ENCODE measurements around the gene YWHAE. TPM values are rescaled to one million over a fixed set of nuclear protein-coding genes. Genes with fewer than 3 reads are reported as not detected.

Gene YWHAE
- total RNA-seq, 1 experiment from 2014 or later: 1,404 TPM

DNA sequence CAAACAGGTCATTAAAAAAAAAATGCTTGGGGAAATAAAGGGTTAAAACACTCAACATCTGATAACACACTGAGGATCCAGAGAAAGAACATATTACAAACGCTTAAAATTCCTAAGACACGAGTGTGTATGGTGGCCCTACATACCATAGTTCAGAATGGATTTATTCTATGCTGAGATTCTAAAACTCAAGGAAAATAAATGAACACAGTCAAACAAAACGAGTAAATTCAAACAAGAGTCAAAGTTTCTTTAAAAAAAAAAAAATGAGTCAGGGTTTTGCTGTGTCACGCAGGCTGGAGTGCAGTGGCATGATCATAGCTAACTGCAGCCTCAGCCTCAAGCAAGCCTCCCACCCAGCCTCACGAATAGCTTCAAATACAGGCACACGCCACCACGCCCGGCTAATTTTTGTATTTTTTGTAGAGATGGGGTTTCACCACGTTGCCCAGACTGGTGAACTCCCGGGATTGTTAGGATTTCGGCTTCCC is 38.6 kb upstream of the YWHAE start:
- Histone ChIP-seq H3K27me3 (replicated peaks; ENCODE audit: insufficient read depth, low read depth, low read length, poor library complexity) (no peaks in the 10 kb centered on the region), H3K9me3 (ENCODE audit: low read depth, low read length, poor library complexity, severe bottlenecking) (no peaks in the 10 kb centered on the region), H3K27ac (ENCODE audit: low read depth, low read length, poor library complexity, severe bottlenecking) (peak overlapping the region; percentile 42), H3K4me3 (ENCODE audit: low read depth, low read length, poor library complexity, severe bottlenecking) (no peak overlapping the region), H3K36me3 (ENCODE audit: insufficient read depth, low read length, poor library complexity, severe bottlenecking) (peaks cover 38% of the 10 kb centered on the region), H3K4me1 (ENCODE audit: insufficient read depth, low read length, poor library complexity, severe bottlenecking) (peaks cover 9% of the 10 kb centered on the region)
- TF ChIP-seq EZH2 (IDR thresholded peaks at IDR 0.05; ENCODE audit: borderline replicate concordance, low read depth, low read length, poor library complexity, severe bottlenecking): no peak
- TF ChIP-seq, protein P1, sequence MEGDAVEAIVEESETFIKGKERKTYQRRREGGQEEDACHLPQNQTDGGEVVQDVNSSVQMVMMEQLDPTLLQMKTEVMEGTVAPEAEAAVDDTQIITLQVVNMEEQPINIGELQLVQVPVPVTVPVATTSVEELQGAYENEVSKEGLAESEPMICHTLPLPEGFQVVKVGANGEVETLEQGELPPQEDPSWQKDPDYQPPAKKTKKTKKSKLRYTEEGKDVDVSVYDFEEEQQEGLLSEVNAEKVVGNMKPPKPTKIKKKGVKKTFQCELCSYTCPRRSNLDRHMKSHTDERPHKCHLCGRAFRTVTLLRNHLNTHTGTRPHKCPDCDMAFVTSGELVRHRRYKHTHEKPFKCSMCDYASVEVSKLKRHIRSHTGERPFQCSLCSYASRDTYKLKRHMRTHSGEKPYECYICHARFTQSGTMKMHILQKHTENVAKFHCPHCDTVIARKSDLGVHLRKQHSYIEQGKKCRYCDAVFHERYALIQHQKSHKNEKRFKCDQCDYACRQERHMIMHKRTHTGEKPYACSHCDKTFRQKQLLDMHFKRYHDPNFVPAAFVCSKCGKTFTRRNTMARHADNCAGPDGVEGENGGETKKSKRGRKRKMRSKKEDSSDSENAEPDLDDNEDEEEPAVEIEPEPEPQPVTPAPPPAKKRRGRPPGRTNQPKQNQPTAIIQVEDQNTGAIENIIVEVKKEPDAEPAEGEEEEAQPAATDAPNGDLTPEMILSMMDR (conservative IDR thresholded peaks at IDR 0.05; ENCODE audit: low read depth, low read length): no peak
- CTCF ChIA-PET: no interaction called here
- POLR2A ChIA-PET (ENCODE audit: low non-redundant PET): no interaction called here
- intact Hi-C loops (cut with micrococcal nuclease; ENCODE audit: unreplicated experiment): no loop called here
- no peak for DNase-seq (ENCODE audit: low spot score)
- BruUV-seq (replicated peaks): no TSS peak

- H3K4me3 ChIP-seq (ENCODE audit: low read depth, low read length, poor library complexity, severe bottlenecking): no peak overlapping the region
- ChIA-PET POLR2A (ENCODE audit: low non-redundant PET) (no interaction called here), CTCF (no interaction called here)
- intact Hi-C loops (cut with micrococcal nuclease; ENCODE audit: unreplicated experiment): no loop called here
- H3K4me1 ChIP-seq (ENCODE audit: insufficient read depth, low read length, poor library complexity, severe bottlenecking): peaks cover 9% of the 10 kb centered on the region
- H3K27me3 ChIP-seq (replicated peaks; ENCODE audit: insufficient read depth, low read depth, low read length, poor library complexity): no peaks in the 10 kb centered on the region
- TF ChIP-seq, protein P1 (conservative IDR thresholded peaks at IDR 0.05; ENCODE audit: low read depth, low read length): no peak
- TF ChIP-seq EZH2 (IDR thresholded peaks at IDR 0.05; ENCODE audit: borderline replicate concordance, low read depth, low read length, poor library complexity, severe bottlenecking): no peak
- DNase-seq (ENCODE audit: low spot score): no peak
- no peak overlapping the region for H3K27ac ChIP-seq (ENCODE audit: low read depth, low read length, poor library complexity, severe bottlenecking)
- H3K9me3 ChIP-seq (ENCODE audit: low read depth, low read length, poor library complexity, severe bottlenecking): no peaks in the 10 kb centered on the region
- BruUV-seq (replicated peaks): no TSS peak
- peaks cover 46% of the 10 kb centered on the region for H3K36me3 ChIP-seq (ENCODE audit: insufficient read depth, low read length, poor library complexity, severe bottlenecking)
Measured at GRCh38 chr17:1435326-1435725, 35.3 kb upstream of the YWHAE start.

GRCh38 chr17:1434150-1434549 is 34.1 kb upstream of the YWHAE start:
- H3K9me3 ChIP-seq (ENCODE audit: low read depth, low read length, poor library complexity, severe bottlenecking): no peaks in the 10 kb centered on the region
- H3K4me3 ChIP-seq (ENCODE audit: low read depth, low read length, poor library complexity, severe bottlenecking): no peak overlapping the region
- intact Hi-C loops (cut with micrococcal nuclease; ENCODE audit: unreplicated experiment): no loop called here
- TF ChIP-seq, protein P1 (conservative IDR thresholded peaks at IDR 0.05; ENCODE audit: low read depth, low read length): no peak
- TF ChIP-seq EZH2 (IDR thresholded peaks at IDR 0.05; ENCODE audit: borderline replicate concordance, low read depth, low read length, poor library complexity, severe bottlenecking): no peak
- POLR2A ChIA-PET (ENCODE audit: low non-redundant PET): interaction anchor here (0.7 kb wide), 1 partner anchor 34 kb away, joined by 14 read pairs; the partner anchor contains the start of gene YWHAE
- DNase-seq (ENCODE audit: low spot score): no peak
- no TSS peak for BruUV-seq (replicated peaks)
- no peak overlapping the region for H3K27ac ChIP-seq (ENCODE audit: low read depth, low read length, poor library complexity, severe bottlenecking)
- H3K4me1 ChIP-seq (ENCODE audit: insufficient read depth, low read length, poor library complexity, severe bottlenecking): peaks cover 9% of the 10 kb centered on the region
- peaks cover 55% of the 10 kb centered on the region for H3K36me3 ChIP-seq (ENCODE audit: insufficient read depth, low read length, poor library complexity, severe bottlenecking)
- no peaks in the 10 kb centered on the region for H3K27me3 ChIP-seq (replicated peaks; ENCODE audit: insufficient read depth, low read depth, low read length, poor library complexity)
- CTCF ChIA-PET: no interaction called here

Measured in A673 (cell line).